Activated T-helper 1 cell treated with anti-CD3 and anti-CD28 coated beads, Interleukin-12 subunit alpha, Interleukin-12 subunit beta, Interleukin-2, Interleukin-4 antibody, amounts not matched to agents 30 ng/mL and 10 ng/mL and 1 ng/mL, durations not matched to agents 14 hours and 24 hours and 36 hours (primary cell): ENCODE measurements around the gene RNF208. TPM values are rescaled to one million over a fixed set of nuclear protein-coding genes. Genes with fewer than 3 reads are reported as not detected.
"Not testable (repeated sequence)": the region's sequence is repeated elsewhere in the genome, so short reads cannot be mapped to it uniquely, and the experiment has no call there.

ENCODE experiments used
- DNase-seq: peaks from one replicate; pipeline ENCODE4 v3.0.0; 2021; ENCODE audit warnings: low spot score
- H3K27ac Mint-ChIP-seq: one replicate; pipeline ENCODE4 v1.8.0; 2021; ENCODE audit warnings: mild to moderate bottlenecking, mixed read lengths
- H3K27me3 Mint-ChIP-seq: one replicate; pipeline ENCODE4 v1.8.0; 2022; ENCODE audit warnings: mild to moderate bottlenecking, moderate library complexity, mixed read lengths; ENCODE audit not compliant: insufficient read depth
- H3K36me3 Mint-ChIP-seq: one replicate; pipeline ENCODE4 v1.8.0; 2021; ENCODE audit warnings: low read depth, mixed read lengths
- H3K4me1 Mint-ChIP-seq: one replicate; pipeline ENCODE4 v1.8.0; 2021; ENCODE audit warnings: low read depth, mixed read lengths
- H3K4me3 Mint-ChIP-seq: one replicate; pipeline ENCODE4 v1.8.0; 2021; ENCODE audit warnings: mild to moderate bottlenecking, moderate library complexity, mixed read lengths
- H3K9me3 Mint-ChIP-seq: one replicate; pipeline ENCODE4 v1.8.0; 2021; ENCODE audit warnings: mixed read lengths
- intact Hi-C: fragments of 100-400 bp; cut with micrococcal nuclease; formaldehyde crosslinking; loops from one replicate; pipeline ENCODE4 v1.15.1; 2024
- total RNA-seq: library from RNA; stranded (reverse); gene quantifications from 2 replicates; pipeline ENCODE4 v1.2.3, GENCODE V29; 2022

Gene RNF208
- total RNA-seq, 1 donor from 2014 or later: 11.0 TPM

DNA sequence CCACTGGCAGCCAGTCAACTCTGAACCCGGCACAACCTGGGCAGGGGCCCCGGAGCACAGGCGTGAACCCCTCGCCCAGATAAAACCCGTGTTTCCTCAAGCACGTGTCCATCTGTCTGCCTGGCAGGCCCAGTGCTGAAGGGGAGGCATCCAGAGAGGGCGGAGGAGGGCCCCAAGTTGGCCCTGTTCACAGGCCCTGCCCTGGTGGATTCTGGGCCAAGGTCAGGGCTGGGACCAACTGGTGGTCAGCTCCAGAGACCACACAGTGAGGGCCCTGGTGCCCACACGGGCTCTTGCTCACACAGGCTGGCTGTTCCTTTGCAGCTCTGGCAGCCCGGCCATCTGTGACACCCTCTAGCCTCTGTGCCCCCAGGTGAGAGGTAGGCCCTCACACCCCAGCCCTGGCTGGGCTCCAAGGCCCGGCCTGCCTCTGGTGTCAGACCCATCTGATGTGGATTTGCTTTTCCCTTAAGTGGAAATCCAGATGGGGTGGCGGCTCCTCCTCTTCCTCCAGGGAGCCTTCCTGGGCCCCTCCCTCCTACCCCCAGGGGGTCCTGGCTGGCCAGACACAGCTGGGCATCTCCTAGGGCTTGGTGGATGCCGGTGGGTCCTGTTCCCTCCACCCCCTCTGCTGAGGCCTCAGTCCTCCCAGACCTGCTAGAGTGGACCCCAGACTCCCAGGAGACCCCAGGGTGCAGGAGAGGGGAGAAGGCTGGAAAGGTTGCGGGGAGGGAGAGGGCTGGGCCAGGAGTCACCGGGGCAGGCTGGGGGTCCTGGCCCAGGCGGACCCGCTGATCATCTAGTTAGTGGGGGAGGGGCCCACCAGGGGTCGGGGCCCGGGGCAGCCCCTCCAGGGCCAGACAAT, 28.5 kb upstream of the RNF208 start:
- H3K4me1 Mint-ChIP-seq: peaks cover 5% of the 10 kb centered on the region
- H3K27me3 Mint-ChIP-seq: peaks cover 2% of the 10 kb centered on the region
- no peak overlapping the region for H3K27ac Mint-ChIP-seq
- intact Hi-C loops: no loop called here
- H3K36me3 Mint-ChIP-seq: no peaks in the 10 kb centered on the region
- no peak for DNase-seq
- H3K4me3 Mint-ChIP-seq: no peak overlapping the region
- no peaks in the 10 kb centered on the region for H3K9me3 Mint-ChIP-seq

DNA sequence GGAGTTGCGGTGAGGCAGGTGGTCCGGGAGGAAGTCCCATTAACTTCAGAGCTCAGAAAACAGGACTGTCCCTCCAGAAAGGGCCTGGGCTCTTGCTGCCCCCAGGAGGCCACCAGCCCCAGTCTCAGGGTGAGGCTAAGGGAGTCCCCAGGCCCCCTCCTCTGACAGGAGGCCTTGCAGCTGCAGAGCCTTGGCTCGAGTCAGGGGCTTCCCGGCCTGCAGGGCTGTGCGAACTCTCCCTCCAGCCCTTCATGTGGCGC, 25.8 kb upstream of the RNF208 start:
- no peaks in the 10 kb centered on the region for H3K27me3 Mint-ChIP-seq
- intact Hi-C loops: no loop called here
- H3K27ac Mint-ChIP-seq: no peak overlapping the region
- H3K9me3 Mint-ChIP-seq: no peaks in the 10 kb centered on the region
- no peak overlapping the region for H3K4me3 Mint-ChIP-seq
- DNase-seq: no peak
- peaks cover 15% of the 10 kb centered on the region for H3K4me1 Mint-ChIP-seq
- H3K36me3 Mint-ChIP-seq: peaks cover 12% of the 10 kb centered on the region

DNA sequence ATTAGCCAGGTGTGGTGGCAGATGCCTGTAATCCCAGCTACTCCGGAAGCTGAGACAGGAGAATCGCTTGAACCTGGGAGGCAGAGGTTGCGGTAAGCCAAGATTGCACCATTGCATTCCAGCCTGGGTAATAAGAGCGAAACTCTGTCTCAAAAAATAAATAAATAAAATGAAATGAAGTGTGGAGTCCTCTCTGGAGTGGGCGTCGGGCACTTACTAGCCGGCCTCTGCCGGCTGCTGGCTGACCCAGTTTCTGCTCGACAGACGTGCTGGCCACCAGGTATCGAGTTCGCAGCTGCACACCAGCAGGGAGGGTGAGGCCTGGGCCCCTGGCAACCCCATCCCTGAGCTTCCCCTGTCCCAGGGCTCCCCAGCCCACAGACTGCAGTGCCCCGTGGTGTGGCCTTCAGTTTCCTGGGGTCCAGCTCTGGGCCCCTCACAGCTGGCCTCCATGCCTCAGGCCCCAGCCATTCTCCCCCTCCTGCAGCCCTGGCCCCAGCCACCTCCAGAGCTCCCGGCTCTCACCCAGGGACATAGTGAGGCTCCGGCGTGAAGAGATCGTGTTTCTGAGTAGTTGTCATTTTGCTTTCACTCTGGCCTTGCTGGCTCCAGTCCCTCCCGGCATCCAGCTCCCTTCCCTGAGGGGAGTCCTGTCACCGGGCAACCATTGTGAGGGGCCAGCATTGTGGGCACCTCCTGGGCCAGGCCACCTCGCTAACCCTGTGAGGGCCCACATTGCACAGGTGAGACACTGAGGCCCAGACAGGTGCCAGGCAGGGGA, 25.3 kb upstream of the RNF208 start:
- no peak for DNase-seq
- no peaks in the 10 kb centered on the region for H3K9me3 Mint-ChIP-seq
- no peak overlapping the region for H3K27ac Mint-ChIP-seq
- H3K4me1 Mint-ChIP-seq: peaks cover 20% of the 10 kb centered on the region
- H3K27me3 Mint-ChIP-seq: no peaks in the 10 kb centered on the region
- peaks cover 17% of the 10 kb centered on the region for H3K36me3 Mint-ChIP-seq
- no peak overlapping the region for H3K4me3 Mint-ChIP-seq
- intact Hi-C loops: no loop called here

DNA sequence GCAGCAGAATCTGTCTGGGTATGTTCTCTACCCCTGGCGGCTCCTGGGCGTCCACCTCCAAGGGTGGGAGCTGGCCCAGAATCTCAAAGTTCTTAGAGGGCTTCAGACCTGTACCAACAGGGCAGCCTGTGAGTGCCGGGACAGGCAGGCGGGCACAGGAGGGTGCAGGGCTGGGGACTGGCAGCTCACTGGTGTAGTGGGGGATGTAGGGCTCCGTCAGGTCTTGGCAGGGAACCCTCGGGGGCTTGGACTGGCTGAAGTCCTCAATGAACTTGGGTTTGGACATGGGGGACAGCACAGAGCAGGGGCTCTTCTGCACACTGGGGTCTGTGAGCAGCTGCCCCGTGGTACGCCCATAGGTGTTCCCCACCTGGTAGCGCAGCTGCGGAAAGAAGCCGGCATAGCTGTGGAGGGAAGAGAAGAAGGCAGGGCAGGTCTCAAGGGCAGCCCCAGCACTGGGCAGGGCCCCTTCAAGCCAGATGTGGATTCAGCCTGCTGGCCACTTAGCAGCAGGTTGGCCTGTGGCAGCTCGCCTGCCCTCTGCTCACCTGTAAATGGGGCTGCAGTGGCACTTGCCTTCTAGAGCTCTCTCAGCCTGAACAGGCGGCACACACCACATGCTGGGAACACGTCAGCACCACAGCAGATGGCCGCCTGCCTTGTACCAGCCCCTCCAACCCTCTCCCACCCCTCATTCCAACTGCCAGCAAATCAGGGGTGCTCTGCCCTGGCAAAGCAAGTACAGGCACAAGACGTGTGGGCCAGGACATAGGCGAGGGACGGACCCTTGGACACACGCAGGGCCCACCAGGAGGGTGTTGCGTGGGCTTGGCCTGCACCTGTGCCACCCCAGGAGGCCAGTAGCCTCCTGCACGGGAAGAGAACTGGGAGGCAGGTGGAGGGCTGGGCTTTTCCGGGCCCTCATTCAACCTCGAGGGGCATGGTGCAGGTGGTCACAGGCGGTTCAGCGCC, 23.7 kb upstream of the RNF208 start:
- peaks cover 22% of the 10 kb centered on the region for H3K4me1 Mint-ChIP-seq
- no peak overlapping the region for H3K27ac Mint-ChIP-seq
- no peaks in the 10 kb centered on the region for H3K27me3 Mint-ChIP-seq
- no peak overlapping the region for H3K4me3 Mint-ChIP-seq
- no peak for DNase-seq
- intact Hi-C loops: no loop called here
- H3K36me3 Mint-ChIP-seq: peaks cover 21% of the 10 kb centered on the region
- no peaks in the 10 kb centered on the region for H3K9me3 Mint-ChIP-seq

DNA sequence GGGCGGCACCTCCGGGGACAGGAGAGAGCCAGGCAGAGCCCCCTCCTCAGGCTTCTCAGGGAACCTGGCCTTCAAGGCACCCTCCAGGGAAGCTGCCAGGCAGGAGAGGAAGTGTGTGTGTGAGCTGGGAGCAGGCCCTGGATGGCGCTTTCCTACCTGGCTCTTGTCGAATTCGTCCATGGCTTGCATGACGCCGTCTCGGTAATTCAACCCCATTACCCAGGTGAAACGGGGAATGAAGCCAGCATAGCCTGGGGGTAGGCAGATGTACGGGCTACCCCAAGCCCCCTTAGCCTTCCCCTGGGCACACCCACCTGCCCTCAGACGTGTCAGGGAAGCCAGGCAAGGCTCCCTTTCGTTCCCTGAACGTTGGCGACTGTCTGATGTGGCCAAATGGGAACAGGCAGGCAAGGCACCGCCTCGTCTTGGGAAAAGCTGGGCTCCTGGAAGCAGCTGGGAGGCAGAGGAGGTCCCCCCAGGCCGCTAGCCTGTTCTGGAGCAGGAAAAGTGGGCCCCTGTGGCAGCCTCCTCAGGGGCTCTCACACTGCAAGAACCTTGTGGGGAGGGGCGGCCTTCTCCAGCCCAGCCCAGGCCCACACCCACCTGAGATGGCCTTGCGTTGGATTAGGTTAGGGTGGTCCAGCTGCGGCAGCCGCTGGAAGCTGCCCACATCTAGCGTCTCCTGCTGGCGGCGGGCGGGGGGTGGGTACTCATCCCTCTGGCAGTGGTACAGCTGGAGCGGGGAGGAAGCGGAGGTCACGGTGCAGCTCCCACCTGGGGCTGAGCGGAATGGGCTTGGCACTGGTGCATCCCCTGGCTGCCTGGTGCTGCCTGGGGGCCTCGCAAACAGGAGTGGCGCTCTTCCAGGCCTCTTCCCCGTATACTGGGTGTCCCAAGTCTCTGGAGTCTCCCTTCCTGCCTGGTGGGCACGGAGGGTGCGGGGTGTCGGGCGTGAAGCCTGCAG, 22.7 kb upstream of the RNF208 start:
- peak overlapping the region; percentile 52 for H3K27ac Mint-ChIP-seq
- intact Hi-C loops: loop anchor here (5.0 kb wide), 2 partner anchors 178 to 197 kb away; partner anchors contain the start of genes EXD3, NOXA1 and NPDC1
- peaks cover 21% of the 10 kb centered on the region for H3K36me3 Mint-ChIP-seq
- H3K4me3 Mint-ChIP-seq: no peak overlapping the region
- no peaks in the 10 kb centered on the region for H3K27me3 Mint-ChIP-seq
- no peak for DNase-seq
- no peaks in the 10 kb centered on the region for H3K9me3 Mint-ChIP-seq
- H3K4me1 Mint-ChIP-seq: peaks cover 22% of the 10 kb centered on the region

DNA sequence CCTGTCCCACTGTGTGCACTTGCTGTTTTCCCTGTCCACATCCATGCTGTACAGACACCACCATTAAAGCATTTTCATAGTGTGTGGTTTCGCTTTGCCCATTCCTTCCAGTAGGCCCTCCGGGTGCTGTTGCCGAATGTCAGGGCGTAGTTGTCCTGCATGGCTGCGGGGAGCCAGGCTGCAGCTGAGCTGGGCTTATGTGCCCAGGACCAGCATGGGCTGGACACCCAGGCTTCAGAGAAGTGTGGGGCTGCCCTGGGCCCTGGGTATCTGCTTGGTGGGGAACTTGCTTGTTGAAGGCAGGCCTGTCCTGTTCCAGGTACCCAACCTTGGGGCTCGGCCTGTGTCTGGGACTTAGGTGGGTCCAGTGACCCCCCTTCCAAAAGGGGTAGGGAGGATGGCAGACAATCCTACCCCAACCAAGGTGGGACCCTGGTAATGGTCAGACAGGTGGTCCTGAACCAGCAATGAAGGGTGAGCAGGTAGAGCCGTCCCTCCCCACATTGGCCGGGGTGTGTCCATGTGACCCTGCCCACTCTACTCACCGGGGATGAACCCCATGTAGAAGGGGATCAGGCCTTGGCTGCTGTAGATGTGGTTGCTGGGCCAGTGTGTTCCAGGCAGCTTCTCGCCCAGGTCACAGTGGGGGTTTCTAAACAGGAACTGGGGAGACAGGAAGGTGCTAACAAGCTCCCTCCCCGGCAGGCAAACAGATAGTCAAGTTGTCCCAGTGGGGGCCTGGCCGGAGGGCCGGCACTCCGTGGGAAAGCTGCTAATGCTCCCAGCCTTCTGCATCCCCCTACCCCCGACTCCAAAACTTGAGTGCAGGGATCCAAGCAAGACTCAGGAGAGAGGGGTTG, 21.8 kb upstream of the RNF208 start:
- intact Hi-C loops: loop anchor here (5.0 kb wide), 2 partner anchors 178 to 197 kb away; partner anchors contain the start of genes EXD3, NOXA1 and NPDC1
- DNase-seq: no peak
- Mint-ChIP-seq H3K4me3 (peak overlapping the region; percentile 92), H3K4me1 (peaks cover 22% of the 10 kb centered on the region), H3K27ac (peak overlapping the region; percentile 52), H3K9me3 (no peaks in the 10 kb centered on the region), H3K27me3 (no peaks in the 10 kb centered on the region), H3K36me3 (peaks cover 23% of the 10 kb centered on the region)

DNA sequence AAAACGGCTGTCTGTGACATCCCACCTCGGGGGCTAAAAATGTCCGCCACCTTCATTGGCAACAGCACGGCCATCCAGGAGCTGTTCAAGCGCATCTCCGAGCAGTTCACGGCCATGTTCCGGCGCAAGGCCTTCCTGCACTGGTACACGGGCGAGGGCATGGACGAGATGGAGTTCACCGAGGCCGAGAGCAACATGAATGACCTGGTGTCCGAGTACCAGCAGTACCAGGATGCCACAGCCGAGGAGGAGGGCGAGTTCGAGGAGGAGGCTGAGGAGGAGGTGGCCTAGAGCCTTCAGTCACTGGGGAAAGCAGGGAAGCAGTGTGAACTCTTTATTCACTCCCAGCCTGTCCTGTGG, 21.2 kb upstream of the RNF208 start:
- H3K4me3 Mint-ChIP-seq: peak overlapping the region; percentile 92
- H3K27ac Mint-ChIP-seq: not testable (repeated sequence)

DNA sequence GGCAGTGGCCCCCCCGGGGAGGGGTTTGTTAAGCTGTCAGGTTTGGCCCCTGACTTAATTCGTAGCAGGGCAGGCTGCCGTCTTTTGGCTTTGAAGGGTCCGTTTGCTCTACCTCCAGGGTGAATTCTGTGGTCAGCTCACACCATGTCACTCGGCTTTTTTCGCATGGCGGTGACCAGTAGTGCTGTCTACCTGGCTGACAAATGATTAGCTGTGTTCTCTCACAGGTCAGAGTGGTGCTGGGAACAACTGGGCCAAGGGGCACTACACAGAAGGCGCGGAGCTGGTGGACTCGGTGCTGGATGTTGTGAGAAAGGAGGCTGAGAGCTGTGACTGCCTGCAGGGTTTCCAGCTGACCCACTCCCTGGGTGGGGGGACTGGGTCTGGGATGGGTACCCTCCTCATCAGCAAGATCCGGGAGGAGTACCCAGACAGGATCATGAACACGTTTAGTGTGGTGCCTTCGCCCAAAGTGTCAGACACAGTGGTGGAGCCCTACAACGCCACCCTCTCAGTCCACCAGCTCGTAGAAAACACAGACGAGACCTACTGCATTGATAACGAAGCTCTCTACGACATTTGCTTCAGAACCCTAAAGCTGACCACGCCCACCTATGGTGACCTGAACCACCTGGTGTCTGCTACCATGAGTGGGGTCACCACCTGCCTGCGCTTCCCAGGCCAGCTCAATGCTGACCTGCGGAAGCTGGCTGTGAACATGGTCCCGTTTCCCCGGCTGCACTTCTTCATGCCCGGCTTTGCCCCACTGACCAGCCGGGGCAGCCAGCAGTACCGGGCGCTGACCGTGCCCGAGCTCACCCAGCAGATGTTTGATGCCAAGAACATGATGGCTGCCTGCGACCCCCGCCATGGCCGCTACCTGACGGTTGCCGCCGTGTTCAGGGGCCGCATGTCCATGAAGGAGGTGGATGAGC, 20.5 kb upstream of the RNF208 start:
- Mint-ChIP-seq H3K27ac (peak overlapping the region; percentile 77), H3K4me3 (peak overlapping the region; percentile 92), H3K9me3 (no peaks in the 10 kb centered on the region), H3K4me1 (peaks cover 22% of the 10 kb centered on the region), H3K27me3 (no peaks in the 10 kb centered on the region), H3K36me3 (peaks cover 23% of the 10 kb centered on the region)
- intact Hi-C loops: loop anchor here (5.0 kb wide), 2 partner anchors 180 to 195 kb away; partner anchors contain the start of genes EXD3, NOXA1 and NPDC1
- DNase-seq: no peak

More for the DNA sequence above, 21.2 kb upstream of the RNF208 start:
- intact Hi-C loops: loop anchor here (5.0 kb wide), 2 partner anchors 179 to 196 kb away; partner anchors contain the start of genes EXD3, NOXA1 and NPDC1
- peaks cover 23% of the 10 kb centered on the region for H3K36me3 Mint-ChIP-seq
- H3K9me3 Mint-ChIP-seq, H3K27me3 Mint-ChIP-seq, DNase-seq: not testable (repeated sequence)
- peaks cover 22% of the 10 kb centered on the region for H3K4me1 Mint-ChIP-seq

DNA sequence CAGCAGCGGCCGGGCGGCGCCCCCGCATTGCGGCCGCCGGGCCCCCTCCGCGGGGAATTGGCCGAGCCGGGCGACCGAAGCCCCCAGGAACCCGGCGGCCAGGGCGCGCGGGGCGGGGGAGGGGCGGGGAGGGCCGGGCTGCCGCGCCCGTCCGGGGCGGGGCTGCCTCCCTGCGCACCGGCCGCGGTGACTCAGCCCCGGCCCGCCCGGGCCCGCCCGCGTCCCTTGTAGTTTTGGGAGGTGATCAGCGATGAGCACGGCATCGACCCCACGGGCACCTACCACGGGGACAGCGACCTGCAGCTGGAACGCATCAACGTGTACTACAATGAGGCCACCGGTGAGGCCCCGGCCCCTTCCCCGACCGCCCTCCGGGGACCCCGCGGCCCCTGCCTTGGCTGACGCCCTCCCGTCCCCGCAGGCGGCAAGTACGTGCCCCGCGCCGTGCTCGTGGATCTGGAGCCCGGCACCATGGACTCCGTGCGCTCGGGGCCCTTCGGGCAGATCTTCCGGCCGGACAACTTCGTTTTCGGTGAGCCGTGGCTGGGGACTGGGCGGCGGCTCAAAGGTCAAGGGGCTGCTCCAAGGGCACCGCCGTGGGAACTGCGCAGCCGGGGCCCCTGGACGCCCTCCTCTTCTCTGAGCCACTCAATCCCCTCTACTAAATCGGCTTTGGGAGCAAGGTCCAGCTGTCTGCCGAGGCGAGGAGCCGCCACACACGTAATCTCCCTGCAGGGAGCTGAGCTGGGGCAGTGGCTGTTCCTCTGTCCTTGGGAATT, 19.6 kb upstream of the RNF208 start:
- peaks cover 22% of the 10 kb centered on the region for H3K4me1 Mint-ChIP-seq
- H3K27ac Mint-ChIP-seq: peak overlapping the region; percentile 40

More for the DNA sequence above, 19.6 kb upstream of the RNF208 start:
- Mint-ChIP-seq H3K36me3 (peaks cover 23% of the 10 kb centered on the region), H3K9me3 (no peaks in the 10 kb centered on the region), H3K4me3 (peak overlapping the region; percentile 92), H3K27me3 (no peaks in the 10 kb centered on the region)
- peak; percentile 68 for DNase-seq
- intact Hi-C loops: loop anchor here (1.0 to 5.0 kb wide), 9 partner anchors 14 to 451 kb away; partner anchors contain the start of genes ANAPC2, EXD3, MRPL41 and NELFB
